ENCODE measurements around the gene FOXD1. TPM values are rescaled to one million over a fixed set of nuclear protein-coding genes. Genes with fewer than 3 reads are reported as not detected.

FOXD1 gene
- total and polyA plus RNA-seq, 9 of the 15 experiments (the other 6 are each of a cell fraction or from before 2014, with no cell fraction given): 0.03 to 0.40 (median 0.10) TPM; not detected in 4

GRCh38 chr5:73485715-73486114, 37.1 kb upstream of the FOXD1 start:
- no peak for FAIRE-seq
- DNase-seq (ENCODE audit: extremely low read depth in 1 of 4, low spot score in 3 of 4): no peak
- H3K9ac ChIP-seq (ENCODE audit: insufficient read depth in 1 of 2, low read depth in 2 of 2, low read length in 2 of 2): no peak overlapping the region
- no peak overlapping the region for H3K4me3 ChIP-seq
- BruUV-seq (replicated peaks): no TSS peak
- H3K27me3 ChIP-seq (ENCODE audit: control insufficient read depth in 2 of 2, insufficient read depth in 2 of 2, low read length in 2 of 2): no peaks in the 10 kb centered on the region
- 59% methylated on average over 3 of the region's 3 CpGs for WGBS (ENCODE audit: insufficient coverage, low coverage, missing lambda C conversion rate)
- H2AFZ ChIP-seq (ENCODE audit: low read depth, low read length): no peak overlapping the region
- no peaks in the 10 kb centered on the region for H3K9me3 ChIP-seq (replicated peaks; ENCODE audit: control insufficient read depth, insufficient read depth, low read depth, low read length)
- H3K9me1 ChIP-seq (ENCODE audit: control insufficient read depth, insufficient read depth, low read length): no peaks in the 10 kb centered on the region
- intact Hi-C loops (cut with micrococcal nuclease): no loop called here
- H3K4me1 ChIP-seq (replicated peaks in 1 of 2; ENCODE audit: control insufficient read depth in 2 of 2, insufficient read depth in 2 of 2, low read length in 2 of 2): peaks cover 16 to 31% of the 10 kb centered on the region in 2 experiments
- no peak overlapping the region for H3K27ac ChIP-seq (ENCODE audit: extremely low read depth, low read depth, low read length)
- no peaks in the 10 kb centered on the region for H4K20me1 ChIP-seq (replicated peaks; ENCODE audit: control insufficient read depth, insufficient read depth, low read length)
- ChIA-PET CTCF (ENCODE audit: low intra/inter-chr PET ratio) (no interaction called here), POLR2A (no interaction called here)
- in situ Hi-C loops (cut with MboI): no loop called here
- H3K79me2 ChIP-seq (ENCODE audit: control insufficient read depth, insufficient read depth, low read length): no peaks in the 10 kb centered on the region
- H3K36me3 ChIP-seq (ENCODE audit: control insufficient read depth, insufficient read depth, low read length): no peaks in the 10 kb centered on the region
- no peak overlapping the region for H3K4me2 ChIP-seq (ENCODE audit: insufficient read depth, low read length)
- ATAC-seq: no peak
- TF ChIP-seq KLF16 (IDR thresholded peaks at IDR 0.05) (no peak), ZNF347 (CRISPR knock-in tag; IDR thresholded peaks at IDR 0.05; ENCODE audit: low read depth) (no peak), NELFE (IDR thresholded peaks at IDR 0.05; ENCODE audit: insufficient read depth, insufficient read length) (no peak), ASH1L (IDR thresholded peaks at IDR 0.05; ENCODE audit: borderline replicate concordance, low read depth, partially characterized antibody) (no peak), SUPT5H (IDR thresholded peaks at IDR 0.05) (no peak), ZNF77 (CRISPR knock-in tag; IDR thresholded peaks at IDR 0.05) (no peak), ZNF174 (CRISPR knock-in tag; IDR thresholded peaks at IDR 0.05) (no peak), CBFA2T2 (conservative IDR thresholded peaks at IDR 0.05) (no peak), ZFP30 (CRISPR knock-in tag; IDR thresholded peaks at IDR 0.05; ENCODE audit: borderline replicate concordance) (no peak), TFAP4 (CRISPR knock-in tag; IDR thresholded peaks at IDR 0.05; ENCODE audit: borderline replicate concordance) (no peak)

Measured in K562 (cell line).